Fibroblast of skin of left quadriceps (primary cell): ENCODE data around the gene TRIM22.
"Not testable (repeated sequence)": the region's sequence is repeated elsewhere in the genome, so short reads cannot be mapped to it uniquely, and the experiment has no call there.

Source experiments
- DNase-seq, 2 experiments: peaks; one replicate each; pipeline ENCODE4 v3.0.0-alpha.2; 2013; ENCODE audit warnings: low read depth in 2 of 2

TRIM22 gene

DNA sequence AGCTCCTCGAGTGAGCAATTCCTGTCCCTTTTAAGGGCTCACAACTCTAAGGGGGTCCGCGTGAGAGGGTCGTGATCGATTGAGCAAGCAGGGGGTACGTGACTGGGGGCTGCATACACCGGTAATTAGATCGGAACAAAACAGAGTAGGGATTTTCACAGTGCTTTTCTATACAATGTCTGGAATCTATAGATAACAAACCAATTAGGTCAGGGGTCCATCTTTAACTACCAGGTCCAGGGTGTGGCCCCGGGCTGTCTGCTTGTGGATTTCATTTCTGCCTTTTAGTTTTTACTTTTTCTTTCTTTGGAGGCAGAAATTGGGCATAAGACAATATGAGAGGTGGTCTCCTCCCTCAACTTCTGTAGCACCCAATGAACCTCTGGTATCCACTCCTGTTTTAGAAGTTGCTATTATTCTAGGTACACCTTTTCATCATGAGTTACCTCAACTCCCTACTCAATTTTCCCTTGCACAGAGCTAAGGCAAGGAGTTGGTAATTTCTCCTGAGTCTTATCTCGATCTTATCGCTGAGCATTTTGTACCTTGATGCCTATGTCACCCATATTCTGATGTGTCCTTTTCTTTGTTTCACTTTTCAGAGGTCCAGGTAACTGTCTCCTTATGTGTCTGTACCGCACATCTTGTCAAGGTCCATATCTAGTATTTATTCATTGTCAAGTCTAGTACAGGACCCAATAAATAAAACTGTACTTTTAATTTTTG, 1.8 kb downstream of the TRIM22 start:
- DNase-seq, result not testable (repeated sequence)

DNA sequence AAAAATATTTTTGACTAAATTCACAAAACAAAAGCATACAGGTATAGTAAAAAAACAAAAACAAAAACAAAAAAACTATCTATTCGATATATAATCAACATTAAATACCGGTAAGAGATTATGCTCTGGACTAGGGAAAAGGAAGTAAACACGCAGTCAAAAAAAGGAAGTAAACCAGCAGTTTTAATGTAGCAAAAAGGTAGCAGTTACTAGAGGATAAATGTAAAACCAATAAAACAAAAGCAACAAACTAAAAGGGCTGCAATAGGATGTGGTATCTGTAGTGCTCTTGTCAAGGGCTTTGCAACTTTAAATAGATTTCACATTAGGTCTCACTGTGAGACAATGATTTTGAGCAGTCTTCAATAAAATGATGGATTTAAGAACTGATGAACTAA, 2.4 kb downstream of the TRIM22 start:
- DNase-seq, result no peak

DNA sequence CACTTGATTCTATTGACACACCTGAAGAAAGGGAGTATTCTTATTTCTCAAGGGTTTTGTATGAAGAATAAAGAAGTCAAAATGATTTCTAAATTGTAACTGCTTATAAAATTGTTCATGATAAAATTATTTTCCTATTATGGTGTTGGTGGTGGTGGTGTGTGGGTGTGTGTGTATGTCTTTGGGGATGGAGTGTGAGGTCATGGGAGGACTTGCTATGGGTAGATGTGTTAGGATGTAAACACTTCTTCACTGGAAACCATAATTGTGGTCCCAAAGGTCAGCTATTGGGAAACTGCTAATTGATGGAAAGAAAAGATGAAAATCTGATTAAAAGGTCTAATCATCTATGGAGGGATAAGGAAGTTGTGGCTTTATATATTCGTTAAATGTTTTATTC, 5.1 kb downstream of the TRIM22 start:
- DNase-seq, result no peak

DNA sequence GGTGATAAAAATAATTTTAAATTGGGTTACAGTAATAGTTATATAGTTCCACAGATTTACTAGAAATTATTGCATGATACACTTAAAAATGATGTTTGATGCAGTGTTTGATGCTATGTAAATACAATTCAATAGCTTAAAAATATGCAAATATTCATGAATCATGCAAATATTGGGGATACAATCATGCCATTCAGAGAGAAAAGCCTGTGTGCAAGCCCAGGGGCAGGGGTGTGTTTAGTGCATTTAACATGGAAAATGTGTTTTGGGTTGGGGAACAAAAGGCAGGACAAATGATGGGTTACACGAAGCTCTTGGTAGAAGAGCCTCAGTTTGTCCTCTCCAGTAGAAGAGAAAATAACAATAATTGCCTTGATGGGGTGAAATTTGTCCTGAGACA, 6.0 kb downstream of the TRIM22 start:
- no peak for DNase-seq

DNA sequence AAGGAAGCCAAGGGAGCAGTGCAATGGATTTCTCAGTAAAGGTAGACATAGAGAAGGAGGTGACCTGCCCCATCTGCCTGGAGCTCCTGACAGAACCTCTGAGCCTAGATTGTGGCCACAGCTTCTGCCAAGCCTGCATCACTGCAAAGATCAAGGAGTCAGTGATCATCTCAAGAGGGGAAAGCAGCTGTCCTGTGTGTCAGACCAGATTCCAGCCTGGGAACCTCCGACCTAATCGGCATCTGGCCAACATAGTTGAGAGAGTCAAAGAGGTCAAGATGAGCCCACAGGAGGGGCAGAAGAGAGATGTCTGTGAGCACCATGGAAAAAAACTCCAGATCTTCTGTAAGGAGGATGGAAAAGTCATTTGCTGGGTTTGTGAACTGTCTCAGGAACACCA, 6.6 kb downstream of the TRIM22 start:
- DNase-seq, result no peak

DNA sequence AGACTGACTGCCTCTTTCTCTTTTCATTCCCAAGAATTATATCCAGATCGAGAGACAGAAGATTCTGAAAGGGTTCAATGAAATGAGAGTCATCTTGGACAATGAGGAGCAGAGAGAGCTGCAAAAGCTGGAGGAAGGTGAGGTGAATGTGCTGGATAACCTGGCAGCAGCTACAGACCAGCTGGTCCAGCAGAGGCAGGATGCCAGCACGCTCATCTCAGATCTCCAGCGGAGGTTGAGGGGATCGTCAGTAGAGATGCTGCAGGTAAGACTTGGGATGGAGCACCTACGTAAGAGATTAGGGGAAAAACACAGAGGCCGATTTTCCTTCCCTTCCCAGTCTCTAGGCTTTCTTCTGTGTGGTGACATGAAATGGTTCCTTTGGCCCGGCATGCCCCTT, 8.7 kb downstream of the TRIM22 start:
- DNase-seq, result no peak

DNA sequence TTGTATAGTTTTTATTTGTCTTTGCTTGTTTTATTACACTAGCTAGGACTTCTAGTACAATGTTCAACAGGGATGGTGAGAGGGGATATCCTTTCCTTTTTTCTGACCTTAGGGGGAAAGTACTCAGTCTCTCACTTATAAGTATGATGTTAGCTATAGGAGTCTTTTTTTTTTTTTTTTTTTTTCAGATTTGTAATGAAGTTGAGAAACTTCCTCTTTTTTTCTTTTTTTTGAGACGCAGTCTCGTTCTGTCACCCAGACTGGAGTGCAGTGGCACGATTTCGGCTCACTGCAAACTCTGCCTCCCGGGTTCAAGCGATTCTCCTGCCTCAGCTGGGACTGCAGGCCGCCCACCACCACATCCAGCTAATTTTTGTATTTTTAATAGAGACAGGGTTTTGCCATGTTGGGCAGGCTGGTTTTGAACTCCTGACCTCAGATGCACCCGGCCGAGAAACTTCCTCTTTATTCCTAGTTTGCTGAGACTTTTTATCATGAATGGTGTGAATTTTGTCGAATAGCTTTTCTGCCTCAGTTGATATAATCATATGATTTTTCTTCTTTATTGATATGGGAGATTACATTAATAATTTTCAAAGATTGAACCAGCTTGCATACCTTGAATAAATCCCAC, 10.9 kb downstream of the TRIM22 start:
- DNase-seq, result no peak

DNA sequence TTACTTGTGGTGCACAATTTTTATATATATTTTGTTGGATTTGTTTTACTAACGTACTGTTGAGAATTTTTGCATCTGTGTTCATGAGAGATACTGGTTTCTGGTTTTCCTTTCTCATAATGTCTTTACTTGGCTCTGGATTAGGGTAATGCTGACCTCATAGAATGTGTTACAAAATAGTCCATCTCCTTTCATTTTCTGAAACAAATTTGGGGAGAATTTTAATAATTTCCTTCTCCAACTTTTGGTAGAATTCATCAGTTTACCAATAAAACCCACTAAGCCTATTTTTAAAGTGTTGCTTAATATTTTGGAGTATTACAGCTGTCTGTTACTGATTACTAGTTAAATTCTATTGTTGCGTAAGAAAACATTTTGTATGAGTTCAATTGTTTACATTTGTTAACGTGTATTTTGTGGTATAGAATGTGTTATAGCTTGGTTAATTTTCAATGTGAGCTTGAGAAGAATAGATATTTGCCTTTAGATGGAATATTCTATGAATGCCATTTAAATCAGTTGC, 11.5 kb downstream of the TRIM22 start:
- DNase-seq, result no peak

DNA sequence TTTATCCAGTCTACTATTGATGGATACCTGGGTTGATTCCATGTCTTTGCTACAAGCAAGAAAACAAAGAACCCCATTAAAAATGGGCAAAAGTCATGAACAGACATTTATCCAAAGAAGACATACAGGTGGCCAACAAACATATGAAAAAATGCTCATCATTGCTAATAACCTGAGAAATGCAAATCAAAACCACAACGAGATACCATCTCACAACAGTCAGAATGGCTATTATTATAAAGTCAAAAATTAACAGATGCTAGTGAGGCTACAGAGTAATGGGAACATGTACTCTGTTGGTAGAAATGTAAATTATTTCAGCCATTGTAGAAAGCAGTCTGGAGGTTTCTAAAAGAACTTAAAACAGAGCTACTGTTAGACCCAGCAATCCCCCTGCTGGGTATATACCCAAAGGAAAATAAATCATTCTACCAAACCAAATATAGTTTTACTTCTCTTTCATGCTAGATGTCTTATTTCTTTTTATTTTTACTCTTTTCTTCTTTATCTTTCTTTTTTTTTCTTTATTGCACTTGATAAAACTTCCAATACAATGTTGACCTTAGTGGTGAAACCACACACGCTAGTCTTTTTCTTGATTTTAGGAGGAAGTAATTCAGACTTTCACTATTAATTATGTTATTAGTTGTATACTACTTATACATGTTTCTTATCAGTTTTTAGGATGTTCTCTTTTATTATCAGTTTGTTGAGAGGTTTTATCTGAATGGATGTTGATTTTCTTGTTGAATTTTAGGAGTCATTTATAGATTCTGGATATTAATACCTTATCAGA, 14.3 kb downstream of the TRIM22 start:
- DNase-seq, result no peak

DNA sequence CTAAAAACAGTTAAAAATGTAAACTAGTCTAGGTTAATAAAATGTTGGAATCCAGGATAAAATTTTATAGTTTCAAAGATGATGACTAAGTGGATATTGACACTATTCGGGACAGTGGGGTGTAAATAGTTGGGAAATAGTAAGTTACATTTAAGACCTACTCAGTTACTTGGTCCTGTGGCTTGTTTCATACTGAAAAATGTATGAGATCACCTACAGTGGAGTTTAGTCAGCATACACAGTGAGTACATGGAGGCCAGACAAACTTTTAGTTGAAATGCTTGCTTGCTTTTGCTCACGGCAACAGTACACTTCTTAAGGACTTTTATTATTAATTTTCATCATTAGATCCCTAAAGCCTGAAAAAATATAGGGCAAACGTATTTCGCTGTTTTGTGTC, 16.1 kb downstream of the TRIM22 start:
- DNase-seq, result no peak

DNA sequence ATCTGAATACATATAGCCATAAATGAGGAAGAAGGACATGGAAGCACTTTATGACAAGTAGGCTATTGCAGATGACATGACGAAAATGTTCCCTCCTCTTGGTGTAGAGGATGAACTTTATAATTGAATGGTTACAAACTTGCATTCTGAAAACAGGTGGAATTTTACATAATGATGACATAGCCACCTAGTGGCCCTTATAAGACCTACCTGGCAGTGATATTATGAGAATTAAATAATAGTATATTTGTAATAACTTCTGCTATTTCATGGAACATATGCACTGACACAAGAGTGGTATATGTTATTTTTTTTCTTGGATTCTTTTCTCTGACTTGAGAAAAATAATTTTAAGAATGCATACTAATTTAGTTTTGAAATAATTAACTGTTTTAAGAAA, 22.9 kb downstream of the TRIM22 start:
- no peak for DNase-seq

DNA sequence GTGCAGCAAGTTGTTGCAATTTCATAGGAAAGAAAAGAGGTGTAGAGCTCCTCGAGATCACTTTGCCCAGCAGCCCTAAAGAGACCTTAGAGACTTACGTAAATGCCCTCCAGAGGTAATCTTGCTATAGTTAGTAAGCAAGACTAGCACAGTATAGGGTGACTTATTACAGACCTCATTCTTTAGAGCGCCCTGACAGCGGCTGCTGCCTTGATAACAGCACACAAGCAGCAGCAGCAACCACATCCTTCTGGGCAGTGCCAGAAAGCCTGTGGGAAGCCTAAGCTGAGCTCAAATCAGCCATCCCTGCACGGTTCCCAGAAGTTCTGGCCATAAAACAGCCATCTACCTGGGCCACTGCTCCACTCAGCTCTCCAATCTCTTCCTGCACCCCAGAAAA, 24.1 kb downstream of the TRIM22 start:
- DNase-seq, result no peak

DNA sequence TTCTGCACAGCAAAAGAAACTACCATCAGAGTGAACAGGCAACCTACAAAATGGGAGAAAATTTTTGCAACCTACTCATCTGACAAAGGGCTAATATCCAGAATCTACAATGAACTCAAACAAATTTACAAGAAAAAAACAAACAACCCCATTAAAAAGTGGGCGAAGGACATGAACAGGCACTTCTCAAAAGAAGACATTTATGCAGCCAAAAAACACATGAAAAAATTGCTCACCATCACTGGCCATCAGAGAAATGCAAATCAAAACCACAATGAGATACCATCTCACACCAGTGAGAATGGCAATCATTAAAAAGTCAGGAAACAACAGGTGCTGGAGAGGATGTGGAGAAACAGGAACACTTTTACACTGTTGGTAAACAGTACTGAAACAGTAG, 26.9 kb downstream of the TRIM22 start:
- DNase-seq, result not testable (repeated sequence)

DNA sequence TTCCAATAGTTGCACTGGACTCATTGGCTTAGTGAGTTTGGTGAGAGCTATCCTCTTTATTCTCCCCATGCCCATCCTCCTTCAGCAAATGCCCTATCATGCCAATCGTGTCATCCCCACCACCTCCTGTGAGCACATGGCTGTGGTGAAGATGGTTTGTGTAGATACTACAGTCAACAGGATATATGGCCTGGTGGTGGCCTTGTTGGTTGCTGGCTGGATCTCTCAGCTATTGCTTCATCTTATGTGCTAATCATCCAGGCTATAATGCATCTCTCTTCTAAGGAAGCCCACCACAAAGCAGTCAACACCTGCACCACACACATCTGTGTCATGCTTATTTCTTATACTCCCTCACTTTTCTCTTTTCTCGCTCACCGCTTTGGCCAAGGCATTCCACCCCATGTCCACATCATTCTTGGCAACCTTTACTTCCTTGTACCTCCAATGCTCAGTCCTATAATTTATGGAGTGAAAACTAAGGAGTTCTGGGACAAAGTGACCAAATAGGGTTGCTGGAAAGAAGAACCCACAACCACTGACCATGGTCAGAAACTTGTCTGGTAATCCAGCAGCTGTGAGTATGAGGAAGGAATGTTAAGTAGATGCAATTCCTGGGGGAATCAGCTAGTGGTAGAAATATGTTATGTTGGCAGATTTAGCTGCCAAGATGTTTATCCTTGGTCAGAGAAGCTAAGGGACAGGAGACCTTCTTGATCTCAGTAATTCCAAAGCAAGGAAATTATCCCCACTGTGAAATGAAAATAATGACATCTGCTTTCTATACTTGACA, 30.3 kb downstream of the TRIM22 start:
- no peak for DNase-seq

DNA sequence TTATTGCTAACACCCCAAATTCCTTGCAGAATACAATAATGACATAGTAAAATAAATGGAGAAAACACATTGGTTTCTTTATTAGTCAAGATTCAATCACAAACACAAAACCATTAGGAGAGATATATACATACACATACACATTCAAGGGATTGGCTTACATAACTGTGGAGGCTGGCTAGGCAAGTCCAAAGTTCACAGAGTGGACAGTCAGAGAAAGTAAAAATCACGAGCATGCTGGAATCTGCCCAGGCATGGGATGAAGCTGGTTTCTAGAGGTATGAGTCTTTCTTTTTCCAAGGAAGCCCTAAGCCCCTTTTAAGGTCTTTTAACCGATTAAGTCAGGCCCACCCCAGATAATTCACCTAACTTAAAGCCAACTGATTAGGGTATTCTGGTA, 33.0 kb downstream of the TRIM22 start:
- no peak for DNase-seq

DNA sequence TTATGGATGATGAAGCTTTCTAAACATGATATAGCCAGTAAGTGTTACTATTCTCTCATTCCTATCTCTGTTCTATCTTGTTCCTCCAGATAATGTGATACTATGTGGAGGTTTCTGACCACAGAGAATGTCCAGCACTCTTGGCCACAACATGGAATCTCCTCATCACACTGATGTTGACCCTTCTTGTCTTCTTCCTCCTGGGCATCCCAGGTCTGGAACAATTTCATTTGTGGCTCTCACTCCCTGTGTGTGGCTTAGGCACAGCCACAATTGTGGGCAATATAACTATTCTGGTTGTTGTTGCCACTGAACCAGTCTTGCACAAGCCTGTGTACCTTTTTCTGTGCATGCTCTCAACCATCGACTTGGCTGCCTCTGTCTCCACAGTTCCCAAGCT, 36.8 kb downstream of the TRIM22 start:
- no peak for DNase-seq

DNA sequence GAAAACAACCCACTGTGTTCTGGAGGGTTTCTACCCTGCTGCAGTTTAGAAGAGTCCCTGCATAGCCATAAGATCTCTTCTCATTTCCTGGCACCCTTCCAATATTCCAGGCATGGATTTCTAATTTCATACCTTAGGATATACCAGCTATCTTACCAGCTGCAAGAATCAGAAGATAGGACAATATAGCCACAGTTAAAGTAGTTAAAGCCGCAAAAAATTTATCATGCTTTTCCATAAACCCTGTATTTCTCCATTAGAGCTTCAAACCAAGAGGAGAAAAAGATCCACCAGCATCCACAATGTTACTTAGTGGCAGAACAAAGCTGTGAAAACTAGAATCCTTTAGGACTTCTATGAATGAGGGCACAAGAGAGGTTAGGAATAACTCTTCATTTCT, 38.1 kb downstream of the TRIM22 start:
- no peak for DNase-seq

DNA sequence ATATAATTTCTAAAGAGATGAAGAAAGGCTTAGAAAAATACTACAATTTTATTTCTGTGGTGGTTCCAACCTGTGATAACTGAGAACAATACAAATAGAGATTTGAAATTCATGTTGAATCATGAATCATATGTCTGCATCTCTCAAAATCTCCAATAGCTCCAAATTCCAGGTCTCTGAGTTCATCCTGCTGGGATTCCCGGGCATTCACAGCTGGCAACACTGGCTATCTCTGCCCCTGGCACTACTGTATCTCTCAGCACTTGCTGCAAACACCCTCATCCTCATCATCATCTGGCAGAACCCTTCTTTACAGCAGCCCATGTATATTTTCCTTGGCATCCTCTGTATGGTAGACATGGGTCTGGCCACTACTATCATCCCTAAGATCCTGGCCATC, 46.8 kb downstream of the TRIM22 start, which contains the start of gene OR56B1:
Gene OR56B1 (plus strand): TSS at position 53 of the 400 bp plus-strand sequence. CDS start 69 bp downstream, at position 122.
- DNase-seq, result no peak

DNA sequence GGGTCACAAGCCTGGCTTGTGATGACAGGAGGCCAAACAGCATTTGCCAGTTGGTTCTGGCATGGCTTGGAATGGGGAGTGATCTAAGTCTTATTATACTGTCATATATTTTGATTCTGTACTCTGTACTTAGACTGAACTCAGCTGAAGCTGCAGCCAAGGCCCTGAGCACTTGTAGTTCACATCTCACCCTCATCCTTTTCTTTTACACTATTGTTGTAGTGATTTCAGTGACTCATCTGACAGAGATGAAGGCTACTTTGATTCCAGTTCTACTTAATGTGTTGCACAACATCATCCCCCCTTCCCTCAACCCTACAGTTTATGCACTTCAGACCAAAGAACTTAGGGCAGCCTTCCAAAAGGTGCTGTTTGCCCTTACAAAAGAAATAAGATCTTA, 47.5 kb downstream of the TRIM22 start:
- peak; percentile 15 to 22 for DNase-seq

DNA sequence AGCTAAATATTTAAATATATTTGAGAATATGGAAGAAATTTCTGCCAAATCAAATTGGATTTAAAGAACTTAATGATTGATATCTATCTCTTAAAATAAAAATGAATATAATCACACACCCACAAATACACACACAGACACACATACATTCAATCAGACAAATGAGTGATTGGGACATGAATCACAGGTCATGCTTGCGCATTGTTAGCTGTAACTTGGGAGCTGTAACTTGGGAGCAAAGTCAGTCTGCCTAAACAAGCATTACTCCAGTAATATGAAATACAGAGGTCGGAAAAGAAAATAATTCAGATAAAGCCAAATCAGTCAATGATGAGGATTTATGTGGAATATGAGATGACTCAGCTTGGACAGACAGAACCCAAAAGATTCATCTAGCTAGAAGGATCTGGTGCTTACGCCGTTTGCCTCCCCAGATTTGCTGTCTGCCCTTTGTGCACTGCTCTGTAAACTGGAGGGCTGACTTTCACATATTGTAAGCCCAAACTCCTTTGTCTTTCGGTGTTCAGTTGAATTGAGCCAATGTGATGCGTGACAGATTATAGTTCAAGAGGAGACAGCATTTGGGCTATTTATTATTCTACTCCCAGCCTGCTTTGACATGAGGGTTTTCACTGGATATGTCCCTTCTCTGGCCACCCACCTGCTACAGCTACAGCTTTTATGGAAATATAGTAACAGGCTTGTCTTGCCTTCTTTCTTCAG, 48.2 kb downstream of the TRIM22 start:
- DNase-seq, result no peak

DNA sequence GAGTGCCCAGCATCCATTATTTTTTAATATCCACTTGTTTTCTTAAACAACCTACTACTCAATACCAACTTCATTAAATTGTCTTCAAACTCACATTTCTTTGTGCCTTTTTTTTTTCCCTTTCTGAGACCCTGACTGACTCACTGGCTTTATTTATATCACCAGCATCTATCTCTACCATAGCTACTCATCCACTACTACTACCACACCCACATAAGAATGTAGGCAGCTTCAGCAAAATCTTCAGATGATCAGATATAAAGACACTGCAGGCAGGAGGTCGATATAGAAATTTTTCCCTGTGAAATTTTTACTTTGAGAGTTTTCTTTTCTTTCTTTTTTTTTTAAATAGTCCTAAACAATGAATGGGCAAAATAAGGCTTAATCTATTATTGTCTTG, 48.8 kb downstream of the TRIM22 start:
- DNase-seq, result no peak
